ENCODE data around the gene RPSA. TPM values are rescaled to one million over a fixed set of nuclear protein-coding genes. Genes with fewer than 3 reads are reported as not detected.

The RPSA gene
- polyA plus RNA-seq, 1 donor (not counting 4 experiments of a cell fraction or from before 2014, with no cell fraction given) = 3,195 TPM

DNA sequence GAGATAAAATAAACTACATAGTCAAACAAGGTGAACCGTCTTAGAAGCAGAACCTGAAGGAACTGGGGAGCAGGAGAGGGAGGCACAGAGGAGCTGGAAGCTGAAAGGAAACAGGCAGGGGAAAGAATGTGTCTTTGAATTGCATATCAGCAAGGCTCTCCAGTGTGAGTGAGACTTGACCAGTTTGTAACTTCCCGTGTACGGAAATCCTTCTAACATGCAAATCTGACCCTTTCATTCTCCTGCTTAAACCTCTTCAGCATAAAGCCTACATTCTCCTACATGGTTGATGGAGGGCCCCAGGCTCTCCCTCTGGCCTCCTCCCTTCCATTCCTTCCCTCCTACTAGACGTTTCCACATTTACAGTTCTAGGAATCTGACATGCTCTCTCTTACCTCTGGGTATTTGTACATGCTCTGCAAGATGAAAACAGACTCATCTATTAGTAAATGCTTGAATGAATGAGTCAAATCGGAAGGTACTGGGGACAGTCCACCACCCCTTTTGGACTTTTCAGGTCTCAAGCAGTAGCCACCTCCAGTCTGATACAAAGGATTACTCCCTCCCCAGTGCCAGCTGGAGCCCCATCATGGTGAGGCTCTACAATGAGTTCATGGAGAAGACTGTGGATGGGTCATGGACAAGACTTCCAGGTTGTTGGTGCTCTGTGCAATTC is 29.4 kb upstream of the RPSA start:
- Histone ChIP-seq H2AFZ (ENCODE audit: control insufficient read depth, low read length) (no peak overlapping the region), H3K4me1 (ENCODE audit: control insufficient read depth, extremely low read depth, insufficient read depth, low read length) (peaks cover 5% of the 10 kb centered on the region), H3K9ac (ENCODE audit: control insufficient read depth, extremely low read depth, insufficient read depth, low read length) (no peak overlapping the region), H3K9me3 (ENCODE audit: control insufficient read depth, low read depth, low read length) (no peaks in the 10 kb centered on the region), H3K4me2 (ENCODE audit: control insufficient read depth, extremely low read depth, insufficient read depth, low read depth, low read length) (no peak overlapping the region), H4K20me1 (ENCODE audit: control insufficient read depth, extremely low read depth, insufficient read depth, low read length) (no peaks in the 10 kb centered on the region), H3K9me1 (ENCODE audit: control insufficient read depth, extremely low read depth, insufficient read depth, low read length) (no peaks in the 10 kb centered on the region), H3K4me3 (ENCODE audit: control insufficient read depth in 2 of 3, extremely low read depth in 1 of 3, insufficient read depth in 2 of 3, low read depth in 1 of 3, low read length in 3 of 3) (no peak overlapping the region), H3K27ac (ENCODE audit: control insufficient read depth, insufficient read depth, low read length) (no peak overlapping the region), H3K27me3 (ENCODE audit: control insufficient read depth, extremely low read depth, insufficient read depth, low read length) (no peaks in the 10 kb centered on the region), H3K36me3 (ENCODE audit: control insufficient read depth in 2 of 2, extremely low read depth in 1 of 2, insufficient read depth in 2 of 2, low read length in 2 of 2) (no peaks in the 10 kb centered on the region), H3K79me2 (ENCODE audit: control insufficient read depth, insufficient read depth, low read length) (no peaks in the 10 kb centered on the region)
- no peak for DNase-seq (ENCODE audit: low read depth, low spot score)
- FAIRE-seq = no peak
- dilution Hi-C loops (cut with MboI; ENCODE audit: extremely low pct_ligation_motif_present, low sequenced_read_pairs) = no loop called here
- TF ChIP-seq EZH2 (IDR thresholded peaks at IDR 0.05; ENCODE audit: low read length) (no peak), CTCF (optimal IDR thresholded peaks at IDR 0.05 in 1 of 3, IDR thresholded peaks at IDR 0.05 in 1 of 3, conservative IDR thresholded peaks at IDR 0.05 in 1 of 3; ENCODE audit: extremely low read depth in 1 of 3, insufficient read depth in 2 of 3, low read length in 3 of 3) (no peak)

DNA sequence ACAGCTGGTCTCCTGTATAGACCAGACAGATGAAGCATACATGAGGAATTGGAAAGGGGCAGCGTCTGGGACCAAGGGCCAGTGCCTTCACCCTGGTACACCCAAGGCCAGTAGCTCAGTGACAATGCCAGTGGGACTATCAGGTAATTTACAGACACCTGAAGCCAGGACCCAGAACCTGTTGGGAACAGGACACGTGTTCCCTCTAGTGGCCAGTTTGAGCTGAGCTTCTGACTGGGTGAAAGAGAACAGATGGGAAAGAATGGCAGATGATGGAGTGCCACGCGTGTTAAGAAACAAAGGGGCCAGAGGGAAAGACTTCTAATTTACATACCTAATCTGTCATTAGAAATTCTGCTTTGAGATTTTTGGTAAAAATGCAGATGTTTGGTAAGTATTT is 28.4 kb upstream of the RPSA start:
- Histone ChIP-seq H3K27me3 (ENCODE audit: control insufficient read depth, extremely low read depth, insufficient read depth, low read length) (no peaks in the 10 kb centered on the region), H3K27ac (ENCODE audit: control insufficient read depth, insufficient read depth, low read length) (no peak overlapping the region), H3K4me2 (ENCODE audit: control insufficient read depth, extremely low read depth, insufficient read depth, low read depth, low read length) (no peak overlapping the region), H3K4me1 (ENCODE audit: control insufficient read depth, extremely low read depth, insufficient read depth, low read length) (peaks cover 6% of the 10 kb centered on the region), H2AFZ (ENCODE audit: control insufficient read depth, low read length) (no peak overlapping the region), H4K20me1 (ENCODE audit: control insufficient read depth, extremely low read depth, insufficient read depth, low read length) (no peaks in the 10 kb centered on the region), H3K4me3 (ENCODE audit: control insufficient read depth in 2 of 3, extremely low read depth in 1 of 3, insufficient read depth in 2 of 3, low read depth in 1 of 3, low read length in 3 of 3) (no peak overlapping the region), H3K9me1 (ENCODE audit: control insufficient read depth, extremely low read depth, insufficient read depth, low read length) (no peaks in the 10 kb centered on the region), H3K79me2 (ENCODE audit: control insufficient read depth, insufficient read depth, low read length) (no peaks in the 10 kb centered on the region), H3K9ac (ENCODE audit: control insufficient read depth, extremely low read depth, insufficient read depth, low read length) (no peak overlapping the region), H3K36me3 (ENCODE audit: control insufficient read depth in 2 of 2, extremely low read depth in 1 of 2, insufficient read depth in 2 of 2, low read length in 2 of 2) (no peaks in the 10 kb centered on the region), H3K9me3 (ENCODE audit: control insufficient read depth, low read depth, low read length) (no peaks in the 10 kb centered on the region)
- TF ChIP-seq EZH2 (IDR thresholded peaks at IDR 0.05; ENCODE audit: low read length) (no peak), CTCF (optimal IDR thresholded peaks at IDR 0.05 in 1 of 3, IDR thresholded peaks at IDR 0.05 in 1 of 3, conservative IDR thresholded peaks at IDR 0.05 in 1 of 3; ENCODE audit: extremely low read depth in 1 of 3, insufficient read depth in 2 of 3, low read length in 3 of 3) (peak; percentile 84 to 94 (median 86))
- FAIRE-seq (peak; percentile 51), DNase-seq (ENCODE audit: low read depth, low spot score) (no peak)
- dilution Hi-C loops (cut with MboI; ENCODE audit: extremely low pct_ligation_motif_present, low sequenced_read_pairs) = no loop called here
